ENCODE measurements around the gene ZCCHC24.
"Not testable (repeated sequence)": the region's sequence is repeated elsewhere in the genome, so short reads cannot be mapped to it uniquely, and the experiment has no call there.

ZCCHC24 gene

DNA sequence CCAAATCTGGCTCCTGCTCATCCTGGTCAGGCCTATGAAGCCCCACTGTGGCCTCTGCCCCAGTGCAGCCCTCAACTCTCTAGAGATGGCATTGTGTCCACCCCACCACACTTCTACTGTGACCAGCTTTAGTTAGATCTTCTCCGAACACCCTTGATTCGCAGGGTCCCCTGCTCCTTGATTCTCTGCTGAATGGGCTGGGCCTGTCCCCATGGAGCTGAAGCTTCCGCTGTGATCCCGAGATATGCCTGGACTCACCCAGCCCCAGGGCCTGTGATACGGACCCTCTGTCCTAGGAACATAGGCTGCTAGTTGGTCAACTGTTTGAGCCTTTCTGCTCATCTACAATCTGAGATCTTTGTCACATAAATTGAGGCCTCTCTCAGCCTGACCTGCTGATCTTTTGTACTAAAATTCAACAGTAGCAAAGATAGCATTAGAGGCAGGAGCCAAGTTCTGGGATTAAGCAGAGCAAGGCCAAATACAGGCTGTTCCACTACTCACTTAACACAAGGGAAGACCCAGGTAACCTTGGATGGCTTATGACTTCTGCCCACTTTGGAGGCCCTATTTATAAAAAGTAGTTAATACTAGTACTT is 104.7 kb downstream of the ZCCHC24 start:
- DNase-seq: no peak

DNA sequence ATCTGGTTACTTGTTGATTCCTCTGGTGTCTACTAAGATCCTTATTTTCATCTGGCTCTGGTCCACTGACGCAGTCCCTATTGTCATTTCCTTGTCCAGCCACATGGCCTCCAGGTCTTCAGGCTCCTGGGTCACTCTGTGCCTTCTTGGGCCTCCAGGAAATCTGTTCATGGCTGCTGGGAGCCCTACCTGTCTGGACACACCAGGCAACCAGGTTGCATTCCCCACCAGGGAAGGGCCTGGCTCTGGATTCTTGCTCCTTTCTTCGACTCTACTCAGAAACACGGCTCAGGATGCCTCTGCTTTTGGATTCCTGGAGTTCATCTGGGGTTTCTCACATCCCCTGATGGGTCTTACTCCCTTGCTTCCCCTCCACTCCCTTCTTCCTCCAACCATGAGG is 106.2 kb downstream of the ZCCHC24 start:
- DNase-seq: no peak

DNA sequence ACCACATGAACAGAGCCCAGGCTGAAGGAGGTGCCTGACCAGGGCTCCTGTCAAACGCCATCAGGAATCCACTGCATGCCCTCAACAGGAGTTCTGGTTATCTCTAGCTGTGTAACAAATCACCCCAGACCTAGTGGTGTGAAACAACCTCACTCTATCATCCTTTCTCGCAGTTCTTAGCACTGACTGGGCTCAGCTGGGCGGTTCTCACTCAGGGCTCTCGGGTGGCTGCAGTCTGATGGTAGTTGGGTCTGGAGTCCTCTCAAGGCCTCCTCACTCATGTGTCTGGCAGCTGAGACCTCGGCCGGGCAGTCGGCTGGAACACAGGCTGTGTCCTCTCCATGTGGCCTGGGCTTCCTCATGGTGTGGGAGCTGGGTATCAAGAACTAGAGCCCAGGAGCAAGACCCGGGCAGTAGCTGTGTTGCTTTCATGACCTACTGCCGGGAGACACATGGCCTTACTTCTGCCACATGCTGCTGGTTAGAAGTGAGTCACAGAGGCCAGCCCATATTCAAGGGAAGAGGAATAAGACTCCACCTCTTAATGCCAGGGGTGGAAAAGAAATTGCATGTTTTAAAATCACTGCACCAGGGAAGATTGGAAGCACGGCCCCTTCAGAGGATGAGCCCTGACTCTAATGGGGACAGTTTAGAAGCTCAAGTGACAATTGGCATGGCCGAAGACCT is 107.5 kb downstream of the ZCCHC24 start:
- DNase-seq: not testable (repeated sequence)

DNA sequence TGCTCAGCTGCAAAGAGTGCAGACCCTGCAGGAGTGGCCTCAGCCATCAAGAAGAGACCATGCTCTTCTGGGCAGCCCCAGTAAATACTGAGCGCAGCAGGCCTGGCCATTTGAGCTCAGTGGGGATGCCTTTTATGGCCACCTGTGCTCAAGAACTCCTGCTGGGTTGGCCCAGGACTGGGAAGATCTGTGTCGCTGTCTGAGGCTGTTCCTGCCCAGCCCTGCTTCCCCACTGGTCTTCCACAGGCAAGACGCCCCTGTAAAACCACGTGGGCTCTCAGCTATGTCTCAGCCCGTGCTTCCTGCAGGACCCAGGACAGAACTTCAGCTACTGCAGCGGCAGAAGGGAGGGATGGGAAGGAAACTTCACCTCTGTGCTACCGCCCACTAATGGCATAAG is 108.7 kb downstream of the ZCCHC24 start:
- no peak for DNase-seq

DNA sequence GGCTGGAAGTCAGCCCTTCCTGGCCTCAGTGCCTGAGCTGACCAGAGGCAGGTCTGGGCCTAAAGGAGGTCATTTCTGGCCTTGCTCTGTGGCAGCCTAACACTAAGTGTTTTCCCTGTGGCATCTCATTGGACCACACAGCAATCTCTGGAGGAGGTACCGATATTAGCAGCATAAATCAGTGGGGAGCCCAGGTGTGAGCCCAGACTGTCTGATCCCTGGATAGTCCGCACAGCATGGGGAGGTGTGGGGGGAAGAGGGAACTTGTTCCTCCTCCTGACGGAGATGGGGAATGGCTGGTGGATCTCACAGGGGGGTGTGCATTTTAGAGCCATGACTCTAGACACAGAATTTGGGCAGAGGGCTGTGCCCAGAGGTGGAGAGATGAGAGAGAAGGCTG is 109.1 kb downstream of the ZCCHC24 start:
- no peak for DNase-seq

DNA sequence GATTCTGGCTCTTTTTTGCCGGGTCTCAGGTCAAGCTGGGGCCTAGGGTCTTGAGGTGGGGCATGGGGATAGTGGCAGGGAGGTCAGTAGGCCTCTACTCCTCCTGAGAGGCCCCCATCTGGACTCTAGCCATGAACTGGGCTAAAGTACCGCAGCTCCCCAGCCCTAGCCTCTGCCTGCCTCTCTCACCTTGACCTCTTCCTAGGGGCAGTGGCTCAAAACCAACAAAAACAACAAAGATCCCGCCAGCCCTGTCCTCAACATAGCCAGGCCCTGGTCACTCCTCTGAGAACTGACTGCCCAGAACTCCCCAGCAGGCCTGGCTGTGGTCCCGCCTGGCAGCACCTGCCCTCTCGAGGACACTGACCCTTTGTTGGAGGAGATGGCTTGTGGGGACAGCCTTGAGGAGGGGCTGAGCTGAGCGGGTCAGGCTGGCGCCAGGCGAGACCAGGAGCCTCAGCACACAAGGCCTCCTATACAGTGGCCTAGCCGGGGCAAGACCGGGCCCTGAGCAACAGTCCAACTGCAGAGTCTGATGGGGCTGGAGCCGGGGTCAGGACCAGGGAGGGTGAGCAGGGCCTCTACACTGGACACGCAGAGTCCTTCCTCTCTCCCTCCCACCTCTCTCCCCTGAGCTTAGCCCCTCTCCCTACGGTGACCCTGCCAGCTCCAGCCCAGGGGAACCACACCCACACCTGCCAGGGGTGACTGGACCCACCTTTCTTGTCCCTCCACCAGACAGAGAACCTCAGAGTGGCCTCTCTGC is 109.8 kb downstream of the ZCCHC24 start:
- no peak for DNase-seq

DNA sequence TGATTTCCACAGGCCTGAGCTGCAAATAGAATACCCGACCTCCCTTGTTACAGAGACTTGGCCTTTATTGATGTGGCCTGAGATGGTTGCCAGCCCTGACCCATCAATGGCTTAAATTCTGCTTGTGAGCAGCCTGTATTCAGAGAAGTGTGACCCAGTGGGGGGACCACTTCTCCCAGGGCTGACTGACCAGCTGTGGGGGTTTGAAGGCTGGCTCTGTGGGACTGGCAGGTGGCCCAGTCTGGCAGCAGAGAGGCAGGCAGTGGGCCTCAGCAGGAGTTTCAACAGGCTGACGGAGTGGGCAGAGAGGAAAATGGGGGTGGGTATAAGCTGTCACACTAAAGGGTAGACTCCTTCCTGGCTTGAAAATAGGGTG is 110.3 kb downstream of the ZCCHC24 start:
- DNase-seq: no peak

DNA sequence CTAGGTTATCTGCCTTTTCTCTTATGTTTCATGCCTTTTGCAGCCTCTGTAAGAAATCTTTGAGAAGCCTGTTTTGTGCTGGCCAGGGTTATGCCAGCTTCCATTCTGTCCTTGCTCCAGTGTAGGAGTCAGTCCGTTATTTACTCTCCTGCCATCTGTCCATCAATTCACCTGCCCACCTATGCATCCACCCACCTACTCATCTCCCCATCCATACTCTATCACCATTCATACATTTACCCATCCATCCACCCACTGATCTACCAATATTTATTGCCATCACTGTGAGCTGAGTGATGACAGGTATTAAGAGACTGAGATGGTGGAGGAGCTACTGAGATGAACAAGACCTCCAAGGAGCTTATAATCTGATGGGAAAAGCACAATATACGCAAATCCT is 110.9 kb downstream of the ZCCHC24 start:
- no peak for DNase-seq

DNA sequence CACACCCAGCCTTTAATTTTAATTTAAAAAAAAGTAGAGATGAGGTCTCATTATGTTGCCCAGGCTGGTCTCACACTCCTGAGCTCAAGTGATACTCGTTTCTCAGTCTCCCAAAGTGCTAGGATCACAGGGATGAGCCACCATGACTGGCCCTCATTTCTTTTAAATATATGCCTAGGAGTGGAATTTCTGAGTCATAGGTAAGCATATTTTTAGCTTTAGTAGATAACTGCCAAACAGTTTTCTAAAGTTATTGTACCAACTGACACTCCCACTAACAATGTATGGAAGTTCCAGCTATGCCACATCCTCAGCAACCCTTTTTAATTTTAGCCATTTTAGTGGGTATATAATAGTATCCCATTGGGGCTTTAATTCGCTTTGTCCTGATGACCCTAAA is 111.9 kb downstream of the ZCCHC24 start:
- DNase-seq: peak; percentile 84

DNA sequence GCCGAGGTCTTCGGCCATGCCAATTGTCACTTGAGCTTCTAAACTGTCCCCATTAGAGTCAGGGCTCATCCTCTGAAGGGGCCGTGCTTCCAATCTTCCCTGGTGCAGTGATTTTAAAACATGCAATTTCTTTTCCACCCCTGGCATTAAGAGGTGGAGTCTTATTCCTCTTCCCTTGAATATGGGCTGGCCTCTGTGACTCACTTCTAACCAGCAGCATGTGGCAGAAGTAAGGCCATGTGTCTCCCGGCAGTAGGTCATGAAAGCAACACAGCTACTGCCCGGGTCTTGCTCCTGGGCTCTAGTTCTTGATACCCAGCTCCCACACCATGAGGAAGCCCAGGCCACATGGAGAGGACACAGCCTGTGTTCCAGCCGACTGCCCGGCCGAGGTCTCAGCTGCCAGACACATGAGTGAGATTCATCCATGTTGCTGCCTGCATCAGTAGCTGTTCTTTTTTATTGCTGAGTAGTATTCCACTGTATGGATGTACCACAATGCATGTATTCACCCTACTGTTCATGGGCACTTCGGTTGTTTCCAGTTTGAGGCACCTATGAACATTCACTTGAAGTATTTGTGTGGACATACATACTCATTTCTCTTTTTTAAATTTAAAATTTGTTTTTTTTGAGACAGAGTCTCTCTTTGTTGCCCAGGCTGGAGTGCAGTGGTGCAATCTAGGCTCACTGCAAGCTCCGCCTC is 112.7 kb downstream of the ZCCHC24 start:
- DNase-seq: not testable (repeated sequence)

Measured in amniotic stem cell (primary cell).